Ovary (tissue), 9 donors: ENCODE measurements around the gene SLC2A1. TPM values are rescaled to one million over a fixed set of nuclear protein-coding genes. Genes with fewer than 3 reads are reported as not detected.

Experiments used
- DNase-seq, 5 donors: peaks; one replicate each; pipeline ENCODE4 v3.0.0-alpha.2; 2019 to 2020
- H3K27ac ChIP-seq, 2 donors: fragments of 200-600 bp; one replicate each; pipeline versions ENCODE4 v1.5.1 to v1.8.0; 2019 to 2022
- H3K27me3 ChIP-seq: fragments of 200-600 bp; one replicate; pipeline ENCODE4 v1.8.0; 2022
- H3K36me3 ChIP-seq: fragments of 200-600 bp; sonication (generic); one replicate; pipeline ENCODE4 v1.5.1; 2019
- H3K4me1 ChIP-seq: one replicate; pipeline ENCODE4 v1.8.1; 2013; ENCODE audit warnings: mild to moderate bottlenecking, moderate library complexity; ENCODE audit not compliant: insufficient read depth
- H3K4me3 ChIP-seq: fragments of 200-600 bp; sonication (generic); one replicate; pipeline ENCODE4 v1.5.1; 2017
- H3K9me3 ChIP-seq, 2 donors: fragments of 200-600 bp in 1 of 2; sonication (generic) in 1 of 2; one replicate each; pipeline versions ENCODE4 v1.5.1 to v1.8.1; 2013 to 2019; ENCODE audit warnings: mild to moderate bottlenecking in 1 of 2, moderate library complexity in 1 of 2
- EP300 ChIP-seq: sonication (generic); formaldehyde crosslinking; IDR thresholded peaks from one replicate; pipeline ENCODE4 v1.6.1; 2017; ENCODE audit warnings: antibody characterized with exemption
- POLR2A ChIP-seq: fragments of 450-650 bp; IDR thresholded peaks from one replicate; pipeline ENCODE4 v1.6.1; 2017; ENCODE audit warnings: antibody characterized with exemption, mild to moderate bottlenecking, moderate library complexity
- WGBS, 3 donors: extraction: QIAGEN DNeasy Blood & Tissue Kit in 1 of 3; methylation state at CpG; one replicate each; pipeline versions ENCODE4 v1.1.5 to v1.1.7; 2013 to 2017; 5-methylcytosine and 5-hydroxymethylcytosine counted together
- intact Hi-C, 4 donors: fragments of 100-400 bp; cut with DNase I; formaldehyde crosslinking; loops; one replicate each; pipeline versions ENCODE4 v1.11.0 to v1.15.1; 2022 to 2023
- polyA plus RNA-seq, 2 donors: library from polyadenylated mRNA; stranded (reverse); fragments of 200-250 nt in 1 of 2; fragments of 350-450 nt in 1 of 2; fragmentation: Illumina TruSeq in 1 of 2; extraction: RNeasy Lipid Tissue Mini Kit (QIAGEN cat#74804) in 1 of 2; gene quantifications; one replicate each; pipeline ENCODE4 v1.2.3, GENCODE V29; 2013 to 2014
- total RNA-seq, 7 donors: library from RNA; depleted of rRNA in 2 of 7; stranded (reverse); fragments of >200 nt in 2 of 7; fragmentation: NEBNext Ultra II Directional in 3 of 7; extraction: Animal tissue kit (Norgen Biotek cat#: 25700) in 3 of 7; gene quantifications; one replicate each; pipeline versions ENCODE4 v1.1.0 to v1.2.4, GENCODE V29; 2016 to 2023
- TF ChIP-seq, protein P1 (sequence below), 3 donors: fragments of 450-650 bp in 2 of 3; fragments of 200-600 bp in 1 of 3; IDR thresholded peaks; one replicate each; pipeline versions ENCODE4 v1.5.1 to v1.8.0; 2016 to 2022; ENCODE audit warnings: antibody characterized with exemption in 3 of 3, mild to moderate bottlenecking in 1 of 3
- donor health status: DM: no; HTN: no; CAD: no; lungs with moderate emphysema.
- donor health status: DM: no; HTN: no; CAD: no.
- donor health status: Bipolar disorder and iron deficiency.
- donor health status: DM: yes; HTN: yes; CAD: no.
- donor health status: DM: no; HTN: no; CAD: no.
- donor health status: DM: yes; HTN: yes; CAD: no.

SLC2A1 gene
- total and polyA plus RNA-seq, 9 donors: 10.3 to 65.4 (median 19.2) TPM

DNA sequence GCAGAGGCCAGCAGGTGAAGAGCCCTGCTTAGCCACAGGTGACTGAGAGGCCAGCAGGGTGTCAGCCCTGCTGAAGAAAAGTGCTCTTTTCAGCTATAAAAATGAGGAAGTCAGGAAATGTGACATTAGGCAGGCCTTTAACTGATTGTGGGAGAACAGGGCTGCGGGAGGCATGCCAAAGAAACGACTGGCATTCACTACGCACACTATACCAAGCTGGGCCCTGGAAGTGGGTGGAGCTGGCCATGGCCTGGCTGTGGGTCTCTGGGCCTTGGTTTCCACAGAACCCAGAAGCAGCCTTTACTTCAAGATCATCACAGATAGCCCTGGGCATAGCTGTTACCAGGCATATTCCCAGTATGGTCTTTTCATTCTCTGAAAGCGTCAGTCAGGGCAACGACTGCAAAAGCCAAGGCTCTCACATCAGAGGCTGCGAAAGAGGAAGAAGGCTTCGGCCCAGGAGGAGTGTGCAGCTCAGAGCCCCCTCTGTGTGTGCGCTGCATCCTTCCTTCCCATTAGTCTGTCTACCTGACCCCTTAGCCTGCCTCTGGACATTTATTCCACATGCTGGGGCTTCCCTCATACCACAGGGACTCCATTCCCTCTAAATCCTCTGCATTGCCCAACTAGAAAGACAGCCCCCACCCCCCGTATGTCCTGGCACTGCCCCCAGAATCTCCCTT lies 14.3 kb downstream of the SLC2A1 start:
- H3K27ac ChIP-seq: no peak overlapping the region
- no peak overlapping the region for H3K4me3 ChIP-seq
- H3K4me1 ChIP-seq: no peaks in the 10 kb centered on the region
- intact Hi-C loops: no loop called here
- WGBS, 3 donors: 71 to 85% (median 80%) methylated on average over 9 of the region's 9 CpGs
- H3K36me3 ChIP-seq: no peaks in the 10 kb centered on the region
- H3K27me3 ChIP-seq: no peaks in the 10 kb centered on the region
- no peak for DNase-seq
- no peaks in the 10 kb centered on the region for H3K9me3 ChIP-seq
- TF ChIP-seq, protein P1, sequence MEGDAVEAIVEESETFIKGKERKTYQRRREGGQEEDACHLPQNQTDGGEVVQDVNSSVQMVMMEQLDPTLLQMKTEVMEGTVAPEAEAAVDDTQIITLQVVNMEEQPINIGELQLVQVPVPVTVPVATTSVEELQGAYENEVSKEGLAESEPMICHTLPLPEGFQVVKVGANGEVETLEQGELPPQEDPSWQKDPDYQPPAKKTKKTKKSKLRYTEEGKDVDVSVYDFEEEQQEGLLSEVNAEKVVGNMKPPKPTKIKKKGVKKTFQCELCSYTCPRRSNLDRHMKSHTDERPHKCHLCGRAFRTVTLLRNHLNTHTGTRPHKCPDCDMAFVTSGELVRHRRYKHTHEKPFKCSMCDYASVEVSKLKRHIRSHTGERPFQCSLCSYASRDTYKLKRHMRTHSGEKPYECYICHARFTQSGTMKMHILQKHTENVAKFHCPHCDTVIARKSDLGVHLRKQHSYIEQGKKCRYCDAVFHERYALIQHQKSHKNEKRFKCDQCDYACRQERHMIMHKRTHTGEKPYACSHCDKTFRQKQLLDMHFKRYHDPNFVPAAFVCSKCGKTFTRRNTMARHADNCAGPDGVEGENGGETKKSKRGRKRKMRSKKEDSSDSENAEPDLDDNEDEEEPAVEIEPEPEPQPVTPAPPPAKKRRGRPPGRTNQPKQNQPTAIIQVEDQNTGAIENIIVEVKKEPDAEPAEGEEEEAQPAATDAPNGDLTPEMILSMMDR (IDR thresholded peaks at IDR 0.05): no peak
- no peak for TF ChIP-seq POLR2A

DNA sequence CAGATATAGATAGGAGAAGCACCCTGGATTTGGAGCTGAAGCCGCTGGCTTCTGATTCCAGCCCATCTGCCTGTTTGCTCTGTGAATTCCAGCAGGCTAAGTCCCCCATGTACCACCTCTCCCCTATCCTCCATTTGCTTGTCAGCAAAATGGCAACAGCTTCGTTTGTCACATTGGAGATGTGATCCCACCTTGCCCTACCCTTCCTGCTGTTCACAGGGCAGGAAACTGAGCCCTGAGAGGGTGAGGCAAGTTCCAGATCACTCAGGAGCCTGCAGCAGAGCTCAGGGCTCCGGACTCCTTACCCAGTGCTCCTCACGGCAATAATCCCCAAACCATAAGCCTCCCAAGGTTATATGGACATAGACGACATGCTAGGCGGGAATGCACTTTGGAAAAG lies 14.9 kb downstream of the SLC2A1 start:
- intact Hi-C loops: no loop called here
- H3K27me3 ChIP-seq: no peaks in the 10 kb centered on the region
- H3K4me1 ChIP-seq: no peaks in the 10 kb centered on the region
- DNase-seq: no peak
- no peak overlapping the region for H3K27ac ChIP-seq
- no peaks in the 10 kb centered on the region for H3K9me3 ChIP-seq
- H3K4me3 ChIP-seq: no peak overlapping the region
- H3K36me3 ChIP-seq: no peaks in the 10 kb centered on the region
- TF ChIP-seq, protein P1 (IDR thresholded peaks at IDR 0.05): no peak
- no peak for TF ChIP-seq POLR2A
- no peak for TF ChIP-seq EP300
- 93 to 98% (median 96%) methylated on average over 6 of the region's 6 CpGs for WGBS, 3 donors

DNA sequence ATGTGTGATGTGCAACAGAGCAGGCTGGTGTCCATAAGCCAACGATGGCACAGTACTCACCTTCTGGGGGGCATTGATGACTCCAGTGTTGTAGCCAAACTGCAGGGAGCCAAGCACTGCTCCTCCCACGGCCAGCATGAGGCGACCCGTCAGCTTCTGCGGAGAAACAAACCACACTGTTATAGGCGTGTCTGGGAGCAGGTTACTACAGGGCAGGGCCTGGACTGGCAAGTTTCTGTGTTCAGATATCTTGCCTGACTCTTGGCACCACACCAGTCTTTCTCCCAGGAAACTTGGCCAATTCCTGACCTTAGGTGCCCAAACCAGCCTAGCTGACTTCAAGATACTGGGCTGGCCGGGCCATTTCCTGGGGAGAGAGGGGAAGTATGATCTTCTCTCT lies 15.5 kb downstream of the SLC2A1 start:
- DNase-seq: no peak
- H3K27ac ChIP-seq: no peak overlapping the region
- H3K4me3 ChIP-seq: no peak overlapping the region
- TF ChIP-seq, protein P1 (IDR thresholded peaks at IDR 0.05): no peak
- TF ChIP-seq EP300: no peak
- TF ChIP-seq POLR2A: no peak
- no peaks in the 10 kb centered on the region for H3K9me3 ChIP-seq
- intact Hi-C loops: no loop called here
- 83 to 90% (median 83%) methylated on average over 7 of the region's 7 CpGs for WGBS, 3 donors
- H3K27me3 ChIP-seq: no peaks in the 10 kb centered on the region
- H3K36me3 ChIP-seq: no peaks in the 10 kb centered on the region
- no peaks in the 10 kb centered on the region for H3K4me1 ChIP-seq

DNA sequence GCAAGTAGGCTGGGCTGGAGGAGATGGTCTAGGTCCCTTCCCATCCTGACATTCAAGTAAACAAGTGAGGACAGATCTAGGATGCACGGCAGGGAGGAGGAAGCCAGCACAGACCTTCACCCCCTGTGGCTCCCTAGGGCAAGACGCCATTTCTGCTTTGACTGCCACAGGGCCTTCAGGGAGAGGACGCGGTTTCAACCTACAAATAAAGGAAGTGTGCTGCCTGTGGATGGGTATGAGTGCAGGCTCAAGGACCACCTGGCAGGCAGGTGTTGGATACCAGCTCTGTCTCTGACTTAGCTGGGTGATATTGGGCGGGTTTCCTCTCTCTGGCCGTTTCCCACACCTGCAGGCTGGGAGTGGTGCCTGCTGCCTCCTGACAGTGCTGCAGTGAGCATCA lies 16.2 kb downstream of the SLC2A1 start:
- no peak overlapping the region for H3K27ac ChIP-seq
- 86 to 92% (median 87%) methylated on average over 6 of the region's 6 CpGs for WGBS, 3 donors
- no peaks in the 10 kb centered on the region for H3K9me3 ChIP-seq
- TF ChIP-seq POLR2A: no peak
- H3K27me3 ChIP-seq: no peaks in the 10 kb centered on the region
- no peaks in the 10 kb centered on the region for H3K4me1 ChIP-seq
- H3K36me3 ChIP-seq: no peaks in the 10 kb centered on the region
- intact Hi-C loops: no loop called here
- no peak for DNase-seq
- no peak overlapping the region for H3K4me3 ChIP-seq

DNA sequence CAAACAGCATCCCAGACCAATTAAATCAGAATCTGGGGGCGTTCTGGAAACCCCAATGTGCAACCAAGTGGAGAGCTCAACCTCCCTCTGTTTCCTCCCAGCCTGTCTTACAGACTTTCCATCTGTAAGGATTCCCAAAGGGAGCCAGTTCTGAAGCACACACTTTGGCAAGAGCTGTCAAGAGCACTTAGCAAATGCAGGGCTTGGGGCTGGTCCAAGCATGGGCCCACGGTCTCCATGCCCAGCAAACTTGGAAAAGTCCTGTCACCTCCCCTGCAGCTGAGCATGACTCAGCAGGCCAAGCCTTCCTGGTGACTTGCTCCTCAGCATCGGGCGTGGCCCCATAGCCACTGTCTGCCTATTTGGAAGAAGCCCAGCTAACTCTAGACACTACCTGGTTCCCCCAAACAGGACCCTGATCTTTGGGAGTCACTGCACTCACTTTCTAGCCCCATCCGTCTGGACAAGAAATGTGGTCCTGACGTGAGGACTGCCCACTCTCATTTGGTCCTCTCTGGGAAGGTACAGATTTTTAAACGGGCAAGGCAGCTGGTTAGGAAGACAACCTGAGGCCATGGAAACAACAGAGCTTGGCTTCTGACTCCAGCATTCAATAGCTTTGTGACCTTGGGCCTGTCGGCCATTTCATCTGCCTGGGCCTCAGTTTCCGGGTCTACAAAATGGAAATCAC lies 16.9 kb downstream of the SLC2A1 start:
- WGBS, 3 donors: 82 to 89% (median 86%) methylated on average over 9 of the region's 9 CpGs
- TF ChIP-seq, protein P1 (IDR thresholded peaks at IDR 0.05): no peak
- TF ChIP-seq POLR2A (no peak), EP300 (no peak)
- Histone ChIP-seq H3K4me3 (no peak overlapping the region), H3K27ac (no peak overlapping the region), H3K36me3 (no peaks in the 10 kb centered on the region), H3K27me3 (no peaks in the 10 kb centered on the region), H3K9me3 (no peaks in the 10 kb centered on the region), H3K4me1 (peaks cover 3% of the 10 kb centered on the region)
- intact Hi-C loops: no loop called here
- DNase-seq: no peak
